Esophagus muscularis mucosa (tissue), 4 donors: ENCODE results near the gene TBX18. TPM values are rescaled to one million over a fixed set of nuclear protein-coding genes. Genes with fewer than 3 reads are reported as not detected.

Experiments used
- DNase-seq: peaks from one replicate; pipeline ENCODE4 v3.0.0-alpha.2; 2017; ENCODE audit errors: extremely low spot score
- H3K27ac ChIP-seq, 4 donors: fragments of 200-600 bp; sonication (generic); replicated peaks in 1 of 4; 1 replicate in 3 of 4; 2 replicates in 1 of 4; pipeline ENCODE4 v1.5.1; 2016 to 2019; ENCODE audit warnings: mild to moderate bottlenecking in 1 of 4
- H3K27me3 ChIP-seq, 4 donors: fragments of 200-600 bp; sonication (generic); one replicate each; pipeline versions ENCODE4 v1.5.1 to v1.6.0; 2016 to 2019
- H3K36me3 ChIP-seq, 4 donors: fragments of 200-600 bp; sonication (generic); one replicate each; pipeline ENCODE4 v1.5.1; 2016 to 2019
- H3K4me1 ChIP-seq, 4 donors: fragments of 200-600 bp; sonication (generic); one replicate each; pipeline ENCODE4 v1.5.1; 2016 to 2019
- H3K4me3 ChIP-seq, 4 donors: fragments of 200-600 bp; sonication (generic); 1 replicate in 2 of 4; 2 replicates in 2 of 4; pipeline ENCODE4 v1.5.1; 2016 to 2019; ENCODE audit warnings: mild to moderate bottlenecking in 4 of 4, moderate library complexity in 1 of 4
- H3K9me3 ChIP-seq, 4 donors: fragments of 200-600 bp; sonication (generic); 1 replicate in 3 of 4; 2 replicates in 1 of 4; pipeline ENCODE4 v1.5.1; 2016 to 2019
- CTCF ChIP-seq, 3 experiments: fragments of 200-600 bp in 2 of 3; fragments of 450-650 bp in 1 of 3; sonication (generic) in 2 of 3; IDR thresholded peaks; one replicate each; pipeline ENCODE4 v1.5.1; 2017 to 2019; ENCODE audit warnings: antibody characterized with exemption in 3 of 3, mild to moderate bottlenecking in 2 of 3, moderate library complexity in 1 of 3
- EP300 ChIP-seq: sonication (generic); formaldehyde crosslinking; IDR thresholded peaks from one replicate; pipeline ENCODE4 v1.6.1; 2017; ENCODE audit warnings: antibody characterized with exemption
- POLR2A ChIP-seq: fragments of 450-650 bp; IDR thresholded peaks from one replicate; pipeline ENCODE4 v1.6.1; 2017; ENCODE audit warnings: antibody characterized with exemption, moderate library complexity, mild to moderate bottlenecking, low read depth
- POLR2AphosphoS5 ChIP-seq, 2 donors: sonication (generic); formaldehyde crosslinking; IDR thresholded peaks; one replicate each; pipeline ENCODE4 v1.6.1; 2017; ENCODE audit warnings: antibody characterized with exemption in 2 of 2
- WGBS: methylation state at CpG from one replicate; pipeline ENCODE4 v1.1.5; 2018; 5-methylcytosine and 5-hydroxymethylcytosine counted together
- intact Hi-C: fragments of 100-400 bp; cut with DNase I; formaldehyde crosslinking; loops from one replicate; pipeline ENCODE4 v1.15.1; 2023
- total RNA-seq, 4 donors: library from RNA; depleted of rRNA; stranded (reverse); fragments of >200 nt; gene quantifications; one replicate each; pipeline versions ENCODE4 v1.1.0 to v1.2.1, GENCODE V29; 2016

Gene TBX18
- total RNA-seq, 4 donors from 2014 or later = 8.7 to 17.4 (median 11.2) TPM

- Histone ChIP-seq H3K4me3 (no peak overlapping the region), H3K4me1 (peaks cover 0 to 4% (median 0%) of the 10 kb centered on the region in 4 donors), H3K9me3 (no peaks in the 10 kb centered on the region), H3K27me3 (no peaks in the 10 kb centered on the region), H3K36me3 (no peaks in the 10 kb centered on the region), H3K27ac (no peak overlapping the region)
- intact Hi-C loops = no loop called here
- 79% methylated on average over 1 of the region's 1 CpG for WGBS
- no peak for DNase-seq
- TF ChIP-seq POLR2A = no peak
- no peak for TF ChIP-seq EP300
- TF ChIP-seq CTCF (IDR thresholded peaks at IDR 0.05) = no peak
- no peak for TF ChIP-seq POLR2AphosphoS5 (IDR thresholded peaks at IDR 0.05)
Measured at GRCh38 chr6:84651583-84651982, 112.8 kb downstream of the TBX18 start.

GRCh38 chr6:84648444-84648843 is 116.0 kb downstream of the TBX18 start:
- no peak for DNase-seq
- Histone ChIP-seq H3K27ac (no peak overlapping the region), H3K4me1 (peaks cover 0 to 4% (median 0%) of the 10 kb centered on the region in 4 donors), H3K9me3 (no peaks in the 10 kb centered on the region), H3K27me3 (no peaks in the 10 kb centered on the region), H3K4me3 (no peak overlapping the region), H3K36me3 (no peaks in the 10 kb centered on the region)
- TF ChIP-seq POLR2AphosphoS5 (IDR thresholded peaks at IDR 0.05) = no peak
- no peak for TF ChIP-seq POLR2A
- TF ChIP-seq CTCF (IDR thresholded peaks at IDR 0.05) = no peak
- no peak for TF ChIP-seq EP300
- intact Hi-C loops = no loop called here

- no peaks in the 10 kb centered on the region for H3K27me3 ChIP-seq
- TF ChIP-seq EP300 (no peak), POLR2AphosphoS5 (IDR thresholded peaks at IDR 0.05) (no peak), POLR2A (no peak)
- DNase-seq = no peak
- no peak overlapping the region for H3K4me3 ChIP-seq
- H3K36me3 ChIP-seq = no peaks in the 10 kb centered on the region
- peaks cover 0 to 23% (median 21%) of the 10 kb centered on the region in 4 donors for H3K4me1 ChIP-seq
- WGBS = 64% methylated on average over 4 of the region's 4 CpGs
- intact Hi-C loops = no loop called here
- no peak overlapping the region for H3K27ac ChIP-seq
- H3K9me3 ChIP-seq = no peaks in the 10 kb centered on the region
Measured at GRCh38 chr6:84645563-84646266, 118.7 kb downstream of the TBX18 start.

- no peak overlapping the region for H3K27ac ChIP-seq
- peaks cover 0 to 23% (median 21%) of the 10 kb centered on the region in 4 donors for H3K4me1 ChIP-seq
- no peaks in the 10 kb centered on the region for H3K36me3 ChIP-seq
- no peaks in the 10 kb centered on the region for H3K27me3 ChIP-seq
- no peaks in the 10 kb centered on the region for H3K9me3 ChIP-seq
- intact Hi-C loops = no loop called here
- no peak for DNase-seq
- H3K4me3 ChIP-seq = no peak overlapping the region
- TF ChIP-seq POLR2AphosphoS5 (IDR thresholded peaks at IDR 0.05) (no peak), CTCF (IDR thresholded peaks at IDR 0.05) (no peak), EP300 (no peak), POLR2A (no peak)
Measured at GRCh38 chr6:84645000-84645399, 119.4 kb downstream of the TBX18 start.

GRCh38 chr6:84643778-84644177 is 120.6 kb downstream of the TBX18 start:
- no peak for DNase-seq

GRCh38 chr6:84641076-84641475 is 123.3 kb downstream of the TBX18 start:
- Histone ChIP-seq H3K27me3 (no peaks in the 10 kb centered on the region), H3K9me3 (no peaks in the 10 kb centered on the region), H3K4me3 (no peak overlapping the region), H3K27ac (no peak overlapping the region), H3K36me3 (no peaks in the 10 kb centered on the region), H3K4me1 (peaks cover 0 to 23% (median 21%) of the 10 kb centered on the region in 4 donors)
- TF ChIP-seq POLR2A = no peak
- TF ChIP-seq CTCF (IDR thresholded peaks at IDR 0.05) = no peak
- TF ChIP-seq POLR2AphosphoS5 (IDR thresholded peaks at IDR 0.05) = no peak
- no peak for TF ChIP-seq EP300
- DNase-seq = no peak
- WGBS = 40% methylated on average over 4 of the region's 4 CpGs
- intact Hi-C loops = no loop called here

More at GRCh38 chr6:84643778-84644177, 120.6 kb downstream of the TBX18 start:
- H3K36me3 ChIP-seq = no peaks in the 10 kb centered on the region
- no peak overlapping the region for H3K27ac ChIP-seq
- WGBS = 75% methylated on average over 3 of the region's 3 CpGs
- H3K4me1 ChIP-seq = peaks cover 0 to 23% (median 21%) of the 10 kb centered on the region in 4 donors
- intact Hi-C loops = no loop called here
- H3K9me3 ChIP-seq = no peaks in the 10 kb centered on the region
- no peak overlapping the region for H3K4me3 ChIP-seq
- TF ChIP-seq POLR2A = no peak
- TF ChIP-seq EP300 = no peak
- H3K27me3 ChIP-seq = no peaks in the 10 kb centered on the region
